GM23338 (cell line): Measurements from ENCODE around the gene MEOX2. TPM values are rescaled to one million over a fixed set of nuclear protein-coding genes. Genes with fewer than 3 reads are reported as not detected.

Experiments used
- EZH2 ChIP-seq: fragments of 200-600 bp; sonication (generic); IDR thresholded peaks from one replicate; pipeline ENCODE4 v1.8.0; 2017; ENCODE audit warnings: antibody characterized with exemption, mild to moderate bottlenecking, low read depth; ENCODE audit not compliant: unreplicated experiment
- REST ChIP-seq: IDR thresholded peaks from one replicate; pipeline ENCODE4 v1.6.1; 2018; ENCODE audit warnings: antibody characterized with exemption; ENCODE audit not compliant: unreplicated experiment
- STAT1 ChIP-seq: IDR thresholded peaks from one replicate; pipeline ENCODE4 v1.6.1; 2016; ENCODE audit warnings: antibody characterized with exemption; ENCODE audit not compliant: unreplicated experiment
- polyA plus RNA-seq: library from polyadenylated mRNA; unstranded; fragments of >200 nt; fragmentation: Nextera tagmentation; extraction: Ambion mirVana; gene quantifications from 2 replicates; pipeline ENCODE4 v1.2.1, GENCODE V29; 2016
- total RNA-seq: library from RNA; depleted of rRNA; stranded (reverse); fragments of >200 nt; shearing (Covaris generic); gene quantifications from 2 replicates; pipeline ENCODE4 v1.2.3, GENCODE V29; 2014
- TF ChIP-seq, protein P1 (sequence below): fragments of 250-450 bp; sonication (Bioruptor Pico); IDR thresholded peaks from 2 replicates; pipeline ENCODE4 v1.5.0; 2020; ENCODE audit warnings: mild to moderate bottlenecking, moderate library complexity
- TF ChIP-seq, protein P2 (sequence below): IDR thresholded peaks from 2 replicates; pipeline ENCODE4 v1.6.1; 2016; ENCODE audit warnings: antibody characterized with exemption

MEOX2 gene
- total and polyA plus RNA-seq, 2 experiments from 2014 or later, result 0.50 to 1.2 TPM

- TF ChIP-seq, protein P1, sequence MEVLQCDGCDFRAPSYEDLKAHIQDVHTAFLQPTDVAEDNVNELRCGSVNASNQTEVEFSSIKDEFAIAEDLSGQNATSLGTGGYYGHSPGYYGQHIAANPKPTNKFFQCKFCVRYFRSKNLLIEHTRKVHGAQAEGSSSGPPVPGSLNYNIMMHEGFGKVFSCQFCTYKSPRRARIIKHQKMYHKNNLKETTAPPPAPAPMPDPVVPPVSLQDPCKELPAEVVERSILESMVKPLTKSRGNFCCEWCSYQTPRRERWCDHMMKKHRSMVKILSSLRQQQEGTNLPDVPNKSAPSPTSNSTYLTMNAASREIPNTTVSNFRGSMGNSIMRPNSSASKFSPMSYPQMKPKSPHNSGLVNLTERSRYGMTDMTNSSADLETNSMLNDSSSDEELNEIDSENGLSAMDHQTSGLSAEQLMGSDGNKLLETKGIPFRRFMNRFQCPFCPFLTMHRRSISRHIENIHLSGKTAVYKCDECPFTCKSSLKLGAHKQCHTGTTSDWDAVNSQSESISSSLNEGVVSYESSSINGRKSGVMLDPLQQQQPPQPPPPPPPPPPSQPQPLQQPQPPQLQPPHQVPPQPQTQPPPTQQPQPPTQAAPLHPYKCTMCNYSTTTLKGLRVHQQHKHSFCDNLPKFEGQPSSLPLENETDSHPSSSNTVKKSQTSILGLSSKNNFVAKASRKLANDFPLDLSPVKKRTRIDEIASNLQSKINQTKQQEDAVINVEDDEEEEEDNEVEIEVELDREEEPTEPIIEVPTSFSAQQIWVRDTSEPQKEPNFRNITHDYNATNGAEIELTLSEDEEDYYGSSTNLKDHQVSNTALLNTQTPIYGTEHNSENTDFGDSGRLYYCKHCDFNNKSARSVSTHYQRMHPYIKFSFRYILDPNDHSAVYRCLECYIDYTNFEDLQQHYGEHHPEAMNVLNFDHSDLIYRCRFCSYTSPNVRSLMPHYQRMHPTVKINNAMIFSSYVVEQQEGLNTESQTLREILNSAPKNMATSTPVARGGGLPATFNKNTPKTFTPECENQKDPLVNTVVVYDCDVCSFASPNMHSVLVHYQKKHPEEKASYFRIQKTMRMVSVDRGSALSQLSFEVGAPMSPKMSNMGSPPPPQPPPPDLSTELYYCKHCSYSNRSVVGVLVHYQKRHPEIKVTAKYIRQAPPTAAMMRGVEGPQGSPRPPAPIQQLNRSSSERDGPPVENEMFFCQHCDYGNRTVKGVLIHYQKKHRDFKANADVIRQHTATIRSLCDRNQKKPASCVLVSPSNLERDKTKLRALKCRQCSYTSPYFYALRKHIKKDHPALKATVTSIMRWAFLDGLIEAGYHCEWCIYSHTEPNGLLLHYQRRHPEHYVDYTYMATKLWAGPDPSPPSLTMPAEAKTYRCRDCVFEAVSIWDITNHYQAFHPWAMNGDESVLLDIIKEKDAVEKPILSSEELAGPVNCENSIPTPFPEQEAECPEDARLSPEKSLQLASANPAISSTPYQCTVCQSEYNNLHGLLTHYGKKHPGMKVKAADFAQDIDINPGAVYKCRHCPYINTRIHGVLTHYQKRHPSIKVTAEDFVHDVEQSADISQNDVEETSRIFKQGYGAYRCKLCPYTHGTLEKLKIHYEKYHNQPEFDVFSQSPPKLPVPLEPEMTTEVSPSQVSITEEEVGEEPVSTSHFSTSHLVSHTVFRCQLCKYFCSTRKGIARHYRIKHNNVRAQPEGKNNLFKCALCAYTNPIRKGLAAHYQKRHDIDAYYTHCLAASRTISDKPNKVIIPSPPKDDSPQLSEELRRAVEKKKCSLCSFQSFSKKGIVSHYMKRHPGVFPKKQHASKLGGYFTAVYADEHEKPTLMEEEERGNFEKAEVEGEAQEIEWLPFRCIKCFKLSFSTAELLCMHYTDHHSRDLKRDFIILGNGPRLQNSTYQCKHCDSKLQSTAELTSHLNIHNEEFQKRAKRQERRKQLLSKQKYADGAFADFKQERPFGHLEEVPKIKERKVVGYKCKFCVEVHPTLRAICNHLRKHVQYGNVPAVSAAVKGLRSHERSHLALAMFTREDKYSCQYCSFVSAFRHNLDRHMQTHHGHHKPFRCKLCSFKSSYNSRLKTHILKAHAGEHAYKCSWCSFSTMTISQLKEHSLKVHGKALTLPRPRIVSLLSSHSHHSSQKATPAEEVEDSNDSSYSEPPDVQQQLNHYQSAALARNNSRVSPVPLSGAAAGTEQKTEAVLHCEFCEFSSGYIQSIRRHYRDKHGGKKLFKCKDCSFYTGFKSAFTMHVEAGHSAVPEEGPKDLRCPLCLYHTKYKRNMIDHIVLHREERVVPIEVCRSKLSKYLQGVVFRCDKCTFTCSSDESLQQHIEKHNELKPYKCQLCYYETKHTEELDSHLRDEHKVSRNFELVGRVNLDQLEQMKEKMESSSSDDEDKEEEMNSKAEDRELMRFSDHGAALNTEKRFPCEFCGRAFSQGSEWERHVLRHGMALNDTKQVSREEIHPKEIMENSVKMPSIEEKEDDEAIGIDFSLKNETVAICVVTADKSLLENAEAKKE (CRISPR knock-in tag), result no peak
- TF ChIP-seq REST (no peak), EZH2 (no peak), STAT1 (no peak)
- TF ChIP-seq, protein P2, sequence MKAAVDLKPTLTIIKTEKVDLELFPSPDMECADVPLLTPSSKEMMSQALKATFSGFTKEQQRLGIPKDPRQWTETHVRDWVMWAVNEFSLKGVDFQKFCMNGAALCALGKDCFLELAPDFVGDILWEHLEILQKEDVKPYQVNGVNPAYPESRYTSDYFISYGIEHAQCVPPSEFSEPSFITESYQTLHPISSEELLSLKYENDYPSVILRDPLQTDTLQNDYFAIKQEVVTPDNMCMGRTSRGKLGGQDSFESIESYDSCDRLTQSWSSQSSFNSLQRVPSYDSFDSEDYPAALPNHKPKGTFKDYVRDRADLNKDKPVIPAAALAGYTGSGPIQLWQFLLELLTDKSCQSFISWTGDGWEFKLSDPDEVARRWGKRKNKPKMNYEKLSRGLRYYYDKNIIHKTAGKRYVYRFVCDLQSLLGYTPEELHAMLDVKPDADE, result no peak
Measured at GRCh38 chr7:15688279-15688626, 1.8 kb upstream of the MEOX2 start (continued).
